Measurements from ENCODE around the gene MEMO1. TPM values are rescaled to one million over a fixed set of nuclear protein-coding genes. Genes with fewer than 3 reads are reported as not detected.
A peak's percentile ranks its signal among the peaks of the same experiment; 100 is the strongest.

The MEMO1 gene
- total RNA-seq (10 to 100 TPM; 26.0 to 28.6 TPM), polyA plus RNA-seq (10 to 100 TPM; 22.4 to 32.9 TPM)

DNA sequence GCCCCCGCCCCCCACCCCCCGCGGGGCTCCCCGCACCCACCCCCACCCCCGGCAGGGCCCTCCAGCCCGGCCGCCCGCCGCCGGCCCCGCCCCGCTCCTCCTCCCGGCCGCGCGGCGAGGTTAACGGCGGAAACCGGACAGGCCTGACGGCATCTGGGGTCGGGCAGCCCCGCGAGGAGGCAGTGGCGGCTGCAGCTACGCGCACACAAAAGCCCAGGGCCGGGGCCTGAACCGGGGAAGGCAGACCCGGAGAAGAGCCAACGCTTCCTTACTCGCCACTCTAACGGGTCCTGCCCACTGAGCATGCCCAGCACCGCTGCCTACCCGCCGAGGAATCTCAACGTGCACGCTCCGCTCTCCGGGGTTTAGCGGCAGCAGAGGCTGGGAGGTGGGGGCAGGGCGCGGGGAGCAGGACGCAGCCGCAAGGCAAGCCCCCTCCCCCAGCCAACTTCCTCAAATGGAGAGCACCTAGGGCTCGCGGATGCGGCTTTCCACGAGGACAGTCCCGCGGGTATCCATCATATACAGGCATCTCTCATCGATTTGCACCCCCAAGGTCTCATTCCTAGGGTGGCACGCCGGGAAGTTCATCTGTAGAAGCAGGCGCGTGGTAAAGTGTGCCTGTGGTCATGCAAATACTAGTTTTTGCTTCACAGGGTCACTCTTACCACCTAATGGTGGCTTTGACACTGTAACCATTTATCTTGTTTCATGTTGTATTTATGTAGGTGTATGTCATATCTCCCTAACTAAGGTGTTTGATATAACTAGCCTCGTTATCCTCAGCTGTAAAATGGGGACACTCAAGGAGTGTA is at the start of gene MEMO1:
Gene MEMO1 (minus strand): TSS at position 339 of the 815 bp plus-strand sequence. CDS start 761 bp downstream, outside the sequence.
- no peaks in the 10 kb centered on the region for H3K36me3 ChIP-seq (ENCODE audit: control insufficient read depth in 4 of 4, insufficient read depth in 3 of 4, low read depth in 1 of 4, low read length in 3 of 4)
- peak within 1 kb of the TSS; percentile 84 to 99 (median 91) for H3K4me3 ChIP-seq (ENCODE audit: low read depth in 1 of 3, low read length in 3 of 3)
- under 1% methylated on average over 57 of the region's 57 CpGs for WGBS
- H3K27me3 ChIP-seq (ENCODE audit: control insufficient read depth in 4 of 4, insufficient read depth in 4 of 4, low read length in 3 of 4), result no peaks in the 10 kb centered on the region
- peaks cover 7 to 42% (median 30%) of the 10 kb centered on the region in 4 donors for H3K4me1 ChIP-seq (ENCODE audit: control insufficient read depth in 4 of 4, insufficient read depth in 4 of 4, low read length in 3 of 4)
- H3K9me3 ChIP-seq (ENCODE audit: control insufficient read depth in 4 of 4, low read length in 3 of 4), result no peaks in the 10 kb centered on the region
- H3K27ac ChIP-seq (ENCODE audit: low read depth in 1 of 2, low read length in 2 of 2), result peak within 1 kb of the TSS; percentile 96 to 98
- TF ChIP-seq HNF4G (IDR thresholded peaks at IDR 0.05) (no peak), YY1 (IDR thresholded peaks at IDR 0.05) (peak; percentile 81), GABPA (IDR thresholded peaks at IDR 0.05 in 1 of 2, conservative IDR thresholded peaks at IDR 0.05 in 1 of 2) (peak in 1 of 2 donors; percentile 61), ZBTB33 (IDR thresholded peaks at IDR 0.05) (no peak), RXRA (IDR thresholded peaks at IDR 0.05) (peak; percentile 37 to 56), TAF1 (conservative IDR thresholded peaks at IDR 0.05) (no peak), FOXA2 (IDR thresholded peaks at IDR 0.05) (no peak), SP1 (IDR thresholded peaks at IDR 0.05) (peak; percentile 66), NR2F2 (IDR thresholded peaks at IDR 0.05) (no peak), FOXA1 (IDR thresholded peaks at IDR 0.05) (no peak), EGR1 (IDR thresholded peaks at IDR 0.05; ENCODE audit: low read depth in 2 of 2) (peak in 1 of 2 donors; percentile 72), HNF4A (conservative IDR thresholded peaks at IDR 0.05) (peak in 1 of 2 donors; percentile 28), RAD21 (IDR thresholded peaks at IDR 0.05) (peak; percentile 41 to 56), REST (IDR thresholded peaks at IDR 0.05) (peak; percentile 77)
- TF ChIP-seq, protein P1, sequence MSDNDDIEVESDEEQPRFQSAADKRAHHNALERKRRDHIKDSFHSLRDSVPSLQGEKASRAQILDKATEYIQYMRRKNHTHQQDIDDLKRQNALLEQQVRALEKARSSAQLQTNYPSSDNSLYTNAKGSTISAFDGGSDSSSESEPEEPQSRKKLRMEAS (IDR thresholded peaks at IDR 0.05), result peak; percentile 72
- TF ChIP-seq, protein P2, sequence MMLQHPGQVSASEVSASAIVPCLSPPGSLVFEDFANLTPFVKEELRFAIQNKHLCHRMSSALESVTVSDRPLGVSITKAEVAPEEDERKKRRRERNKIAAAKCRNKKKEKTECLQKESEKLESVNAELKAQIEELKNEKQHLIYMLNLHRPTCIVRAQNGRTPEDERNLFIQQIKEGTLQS (IDR thresholded peaks at IDR 0.05), result no peak
- H3K9ac ChIP-seq (ENCODE audit: low read depth in 1 of 2, low read length in 2 of 2), result peak within 1 kb of the TSS; percentile 70 to 86
- peak; percentile 87 for DNase-seq (ENCODE audit: low spot score)

DNA sequence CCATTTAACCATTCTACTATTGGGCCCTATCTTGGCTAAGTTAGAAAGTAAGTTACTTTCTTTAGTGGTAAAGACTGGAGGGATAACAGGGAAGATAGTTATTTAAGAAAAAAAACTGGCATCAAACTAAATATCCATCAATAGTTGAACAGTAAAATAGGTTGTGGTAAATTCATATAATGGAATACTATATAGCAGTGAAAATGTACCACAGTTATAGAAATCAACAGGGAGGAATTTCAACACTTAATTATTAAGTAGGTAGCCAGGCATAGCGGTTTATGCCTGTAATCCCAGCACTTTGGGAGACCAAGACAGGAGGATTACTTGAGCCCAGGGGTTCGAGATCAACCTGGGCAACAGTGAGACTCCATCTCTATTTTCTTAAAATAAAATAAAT is 49.5 kb upstream of the MEMO1 start:
- no peaks in the 10 kb centered on the region for H3K36me3 ChIP-seq (ENCODE audit: control insufficient read depth in 4 of 4, insufficient read depth in 3 of 4, low read depth in 1 of 4, low read length in 3 of 4)
- H3K9me3 ChIP-seq (ENCODE audit: control insufficient read depth in 4 of 4, low read length in 3 of 4), result no peaks in the 10 kb centered on the region
- DNase-seq (ENCODE audit: low spot score), result no peak
- H3K27ac ChIP-seq (ENCODE audit: low read depth in 1 of 2, low read length in 2 of 2), result no peak overlapping the region
- H3K4me1 ChIP-seq (ENCODE audit: control insufficient read depth in 4 of 4, insufficient read depth in 4 of 4, low read length in 3 of 4), result peaks cover 2 to 19% (median 12%) of the 10 kb centered on the region in 4 donors
- H3K27me3 ChIP-seq (ENCODE audit: control insufficient read depth in 4 of 4, insufficient read depth in 4 of 4, low read length in 3 of 4), result no peaks in the 10 kb centered on the region
- no peak overlapping the region for H3K4me3 ChIP-seq (ENCODE audit: low read depth in 1 of 3, low read length in 3 of 3)
- no peak overlapping the region for H3K9ac ChIP-seq (ENCODE audit: low read depth in 1 of 2, low read length in 2 of 2)
- 94% methylated on average over 2 of the region's 2 CpGs for WGBS
- TF ChIP-seq NR2F2 (IDR thresholded peaks at IDR 0.05), result no peak
- no peak for TF ChIP-seq CTCF (IDR thresholded peaks at IDR 0.05; ENCODE audit: low read depth, low read length, missing input control)
- TF ChIP-seq RXRA (IDR thresholded peaks at IDR 0.05), result no peak
- TF ChIP-seq RAD21 (IDR thresholded peaks at IDR 0.05), result no peak
- no peak for TF ChIP-seq GABPA (IDR thresholded peaks at IDR 0.05 in 1 of 2, conservative IDR thresholded peaks at IDR 0.05 in 1 of 2)
- TF ChIP-seq SP1 (IDR thresholded peaks at IDR 0.05), result no peak

All from liver (tissue), 9 donors.